B cell (primary cell): ENCODE results near the gene TRIM16.

Experiments used
- EZH2 ChIP-seq: IDR thresholded peaks from 2 replicates; pipeline ENCODE4 v1.6.1; 2012; ENCODE audit warnings: borderline replicate concordance, low read depth, mild to moderate bottlenecking, moderate library complexity, low read length; ENCODE audit not compliant: insufficient read depth, poor library complexity, severe bottlenecking
- TF ChIP-seq, protein P1 (sequence below): fragments of 200-600 bp; IDR thresholded peaks from one replicate; pipeline ENCODE4 v1.8.0; 2022; ENCODE audit warnings: antibody characterized with exemption, mild to moderate bottlenecking

- TF ChIP-seq EZH2 = no peak
- TF ChIP-seq, protein P1, sequence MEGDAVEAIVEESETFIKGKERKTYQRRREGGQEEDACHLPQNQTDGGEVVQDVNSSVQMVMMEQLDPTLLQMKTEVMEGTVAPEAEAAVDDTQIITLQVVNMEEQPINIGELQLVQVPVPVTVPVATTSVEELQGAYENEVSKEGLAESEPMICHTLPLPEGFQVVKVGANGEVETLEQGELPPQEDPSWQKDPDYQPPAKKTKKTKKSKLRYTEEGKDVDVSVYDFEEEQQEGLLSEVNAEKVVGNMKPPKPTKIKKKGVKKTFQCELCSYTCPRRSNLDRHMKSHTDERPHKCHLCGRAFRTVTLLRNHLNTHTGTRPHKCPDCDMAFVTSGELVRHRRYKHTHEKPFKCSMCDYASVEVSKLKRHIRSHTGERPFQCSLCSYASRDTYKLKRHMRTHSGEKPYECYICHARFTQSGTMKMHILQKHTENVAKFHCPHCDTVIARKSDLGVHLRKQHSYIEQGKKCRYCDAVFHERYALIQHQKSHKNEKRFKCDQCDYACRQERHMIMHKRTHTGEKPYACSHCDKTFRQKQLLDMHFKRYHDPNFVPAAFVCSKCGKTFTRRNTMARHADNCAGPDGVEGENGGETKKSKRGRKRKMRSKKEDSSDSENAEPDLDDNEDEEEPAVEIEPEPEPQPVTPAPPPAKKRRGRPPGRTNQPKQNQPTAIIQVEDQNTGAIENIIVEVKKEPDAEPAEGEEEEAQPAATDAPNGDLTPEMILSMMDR = no peak
Observed at GRCh38 chr17:15654886-15655561, 29.1 kb downstream of the TRIM16 start.
